HepG2 (cell line): Measurements from ENCODE around the gene SCG2. TPM values are rescaled to one million over a fixed set of nuclear protein-coding genes. Genes with fewer than 3 reads are reported as not detected.

Source experiments
- ATAC-seq: fragments of 200-7000 bp; cut with Tn5 transposase; 3 replicates; pipeline ENCODE4 v1.9.1; 2020; ENCODE audit warnings: mild to moderate bottlenecking, moderate library complexity
- BruUV-seq: library from RNA; stranded (reverse); fragments of 400-500 nt; replicated peaks from 2 replicates; lab custom pipeline; 2021; lab: Mats Ljungman, UMichigan
- CTCF ChIA-PET: fragments of 300-600 bp; formaldehyde crosslinking; extraction: SDS; loops from one replicate; lab custom pipeline; 2021; ENCODE audit warnings: low total read pairs, inconsistent platforms, low intra/inter-chr PET ratio; lab: Yijun Ruan, JAX
- POLR2A ChIA-PET: fragments of 350-600 bp; sonication (Branson Sonifier 250); formaldehyde crosslinking; loops from one replicate; lab custom pipeline; 2020; ENCODE audit warnings: antibody characterized with exemption, inconsistent platforms; lab: Yijun Ruan, JAX
- DNase-seq: peaks from one replicate; pipeline ENCODE4 v3.0.0-alpha.2; 2015; ENCODE audit warnings: low spot score
- FAIRE-seq: peaks from 3 replicates; lab custom pipeline; 2011; peaks lifted over from hg19 to GRCh38; lab: Jason Lieb, UNC
- H2AFZ ChIP-seq: one replicate; pipeline ENCODE4 v1.6.1; 2011; ENCODE audit warnings: low read length, inconsistent platforms
- H3K27ac ChIP-seq: fragments of 300-600 bp; 3 replicates; pipeline ENCODE4 v1.8.0; 2011; ENCODE audit warnings: mixed run types, mild to moderate bottlenecking, mixed read lengths, low read length, inconsistent platforms; ENCODE audit not compliant: insufficient read depth; ENCODE audit errors: extremely low read length
- H3K27me3 ChIP-seq, 2 experiments: fragments of 200-600 bp in 1 of 2; 2 replicates in 1 of 2; 3 replicates in 1 of 2; pipeline versions ENCODE4 v1.6.0 to v1.8.0; 2011; ENCODE audit warnings: low read length in 2 of 2, mild to moderate bottlenecking in 2 of 2, moderate library complexity in 2 of 2, inconsistent platforms in 1 of 2; ENCODE audit not compliant: insufficient read depth in 2 of 2, control insufficient read depth in 1 of 2
- H3K36me3 ChIP-seq, 2 experiments: fragments of 200-600 bp in 1 of 2; replicated peaks in 1 of 2; 2 replicates in 1 of 2; 3 replicates in 1 of 2; pipeline versions ENCODE4 v1.5.1 to v1.8.0; 2011; ENCODE audit warnings: low read length in 2 of 2, inconsistent platforms in 1 of 2; ENCODE audit not compliant: insufficient read depth in 2 of 2, control insufficient read depth in 1 of 2
- H3K4me1 ChIP-seq: 2 replicates; pipeline ENCODE4 v1.5.1; 2012; ENCODE audit warnings: low read length, inconsistent platforms; ENCODE audit not compliant: insufficient read depth
- H3K4me2 ChIP-seq: 2 replicates; pipeline ENCODE4 v1.6.0; 2011; ENCODE audit warnings: low read depth, low read length, inconsistent platforms
- H3K4me3 ChIP-seq, 3 experiments: fragments of 200-600 bp in 1 of 3; sonication (generic), shearing (Covaris generic) in 1 of 3; replicated peaks in 1 of 3; 2 replicates each; pipeline ENCODE4 v1.5.1; 2011 to 2016; ENCODE audit warnings: low read length in 3 of 3, inconsistent platforms in 2 of 3, low read depth in 2 of 3, mild to moderate bottlenecking in 2 of 3, control low read depth in 1 of 3, mixed read lengths in 1 of 3; ENCODE audit not compliant: insufficient read depth in 1 of 3
- H3K79me2 ChIP-seq: one replicate; pipeline ENCODE4 v1.6.1; 2011; ENCODE audit warnings: low read length, inconsistent platforms; ENCODE audit not compliant: insufficient read depth
- H3K9ac ChIP-seq: 2 replicates; pipeline ENCODE4 v1.6.0; 2011; ENCODE audit warnings: mild to moderate bottlenecking, low read depth, low read length, inconsistent platforms; ENCODE audit not compliant: insufficient read depth
- H3K9me3 ChIP-seq: 2 replicates; pipeline ENCODE4 v1.5.1; 2012; ENCODE audit warnings: mild to moderate bottlenecking, low read length
- H4K20me1 ChIP-seq: 2 replicates; pipeline ENCODE4 v1.6.0; 2011; ENCODE audit warnings: inconsistent platforms, mild to moderate bottlenecking, low read length, moderate library complexity; ENCODE audit not compliant: insufficient read depth
- ASH2L ChIP-seq: fragments of 300-600, 200-600 bp; sonication (generic); IDR thresholded peaks from 2 replicates; pipeline ENCODE4 v1.7.0; 2017; ENCODE audit warnings: low read depth, mild to moderate bottlenecking, moderate library complexity, mixed read lengths, low read length; ENCODE audit not compliant: insufficient read length
- DNMT1 ChIP-seq: sonication (generic); formaldehyde crosslinking; IDR thresholded peaks from 2 replicates; pipeline ENCODE4 v1.5.1; 2020; ENCODE audit warnings: mild to moderate bottlenecking, missing genetic modification reagents
- DNMT3B ChIP-seq: conservative IDR thresholded peaks from 2 replicates; pipeline ENCODE4 v1.6.1; 2016; ENCODE audit warnings: missing biosample characterization, control low read depth
- MED13 ChIP-seq: sonication (generic); formaldehyde crosslinking; IDR thresholded peaks from 2 replicates; pipeline ENCODE4 v1.5.0; 2020; ENCODE audit warnings: missing genetic modification reagents
- PITX1 ChIP-seq: sonication (generic); formaldehyde crosslinking; IDR thresholded peaks from 2 replicates; pipeline ENCODE4 v1.5.1; 2020; ENCODE audit warnings: mild to moderate bottlenecking, missing genetic modification reagents
- RFX3 ChIP-seq: IDR thresholded peaks from 2 replicates; pipeline ENCODE4 v1.6.1; 2016; ENCODE audit warnings: missing biosample characterization, missing genetic modification reagents
- RFX5 ChIP-seq: IDR thresholded peaks from 2 replicates; pipeline ENCODE4 v1.6.1; 2011; ENCODE audit warnings: low read depth, low read length, improper control_type of control experiment
- TBL1XR1 ChIP-seq: fragments of 150-350 bp; IDR thresholded peaks from 2 replicates; pipeline ENCODE4 v1.6.1; 2014; ENCODE audit warnings: borderline replicate concordance, low read length; ENCODE audit not compliant: partially characterized antibody
- ZFP36 ChIP-seq: fragments of 150-350 bp; IDR thresholded peaks from 2 replicates; pipeline ENCODE4 v1.6.1; 2018; ENCODE audit warnings: borderline replicate concordance, low read length, low read depth; ENCODE audit not compliant: partially characterized antibody
- ZNF234 ChIP-seq: sonication (generic); formaldehyde crosslinking; conservative IDR thresholded peaks from 2 replicates; pipeline ENCODE4 v1.5.1; 2020; ENCODE audit warnings: mild to moderate bottlenecking, missing genetic modification reagents
- ZNF446 ChIP-seq: sonication (generic); formaldehyde crosslinking; IDR thresholded peaks from 2 replicates; pipeline ENCODE4 v1.5.0; 2020; ENCODE audit warnings: mild to moderate bottlenecking, missing genetic modification reagents
- ZNF567 ChIP-seq: sonication (generic); formaldehyde crosslinking; IDR thresholded peaks from 2 replicates; pipeline ENCODE4 v1.8.1; 2023; ENCODE audit warnings: mild to moderate bottlenecking, missing genetic modification reagents, borderline replicate concordance
- ZNF572 ChIP-seq: sonication (generic); formaldehyde crosslinking; IDR thresholded peaks from 2 replicates; pipeline ENCODE4 v1.5.1; 2020; ENCODE audit warnings: mild to moderate bottlenecking, missing genetic modification reagents
- ZNF605 ChIP-seq: sonication (generic); formaldehyde crosslinking; IDR thresholded peaks from 2 replicates; pipeline ENCODE4 v1.8.0; 2022; ENCODE audit warnings: mild to moderate bottlenecking, missing genetic modification reagents
- ZNF792 ChIP-seq: IDR thresholded peaks from 2 replicates; pipeline ENCODE4 v1.6.1; 2016
- WGBS: methylation state at CpG from one replicate; pipeline ENCODE4 v1.1.6; 2017; ENCODE audit warnings: low lambda C conversion rate; 5-methylcytosine and 5-hydroxymethylcytosine counted together
- in situ Hi-C: cut with HindIII; loops from 2 replicates; pipeline ENCODE4 v1.10.0; 2017; ENCODE audit warnings: low pct_unique_long_range_greater_than_20kb; ENCODE audit not compliant: extremely low pct_ligation_motif_present
- intact Hi-C: fragments of 100-400 bp; cut with micrococcal nuclease; formaldehyde crosslinking; loops from one replicate; pipeline ENCODE4 v1.10.0; 2022; ENCODE audit not compliant: unreplicated experiment
- polyA plus RNA-seq, 8 experiments: library from polyadenylated mRNA; depleted of rRNA in 3 of 8; stranded (reverse) in 7 of 8; unstranded in 1 of 8; fragments of >200 nt; fragmentation: Illumina TruSeq in 4 of 8; extraction: Trizol in 4 of 8; gene quantifications; 2 replicates each; pipeline versions ENCODE4 v1.2.1 to v1.2.3, GENCODE V29; 2011 to 2016; ENCODE audit warnings: low read depth in 4 of 8, missing spikeins in 1 of 8, mixed read lengths in 1 of 8; ENCODE audit not compliant: insufficient read depth in 1 of 8
- total RNA-seq, 5 experiments: library from RNA; depleted of rRNA; stranded (reverse); fragments of >200 nt; fragmentation: Illumina TruSeq; extraction: Trizol; gene quantifications; 2 replicates each; pipeline ENCODE4 v1.2.3, GENCODE V29; 2016; ENCODE audit warnings: low read depth in 1 of 5
- TF ChIP-seq, protein P1 (sequence below): sonication (generic); formaldehyde crosslinking; IDR thresholded peaks from 2 replicates; pipeline ENCODE4 v1.8.0; 2022; ENCODE audit warnings: missing genetic modification reagents, low read depth, mild to moderate bottlenecking, borderline replicate concordance
- TF ChIP-seq, protein P2 (sequence below): sonication (generic); formaldehyde crosslinking; conservative IDR thresholded peaks from 2 replicates; pipeline ENCODE4 v1.8.1; 2023; ENCODE audit warnings: missing genetic modification reagents

SCG2 gene
- total and polyA plus RNA-seq, 2 of the 13 experiments (the other 11 are each of a cell fraction or from before 2014, with no cell fraction given): not detected

DNA sequence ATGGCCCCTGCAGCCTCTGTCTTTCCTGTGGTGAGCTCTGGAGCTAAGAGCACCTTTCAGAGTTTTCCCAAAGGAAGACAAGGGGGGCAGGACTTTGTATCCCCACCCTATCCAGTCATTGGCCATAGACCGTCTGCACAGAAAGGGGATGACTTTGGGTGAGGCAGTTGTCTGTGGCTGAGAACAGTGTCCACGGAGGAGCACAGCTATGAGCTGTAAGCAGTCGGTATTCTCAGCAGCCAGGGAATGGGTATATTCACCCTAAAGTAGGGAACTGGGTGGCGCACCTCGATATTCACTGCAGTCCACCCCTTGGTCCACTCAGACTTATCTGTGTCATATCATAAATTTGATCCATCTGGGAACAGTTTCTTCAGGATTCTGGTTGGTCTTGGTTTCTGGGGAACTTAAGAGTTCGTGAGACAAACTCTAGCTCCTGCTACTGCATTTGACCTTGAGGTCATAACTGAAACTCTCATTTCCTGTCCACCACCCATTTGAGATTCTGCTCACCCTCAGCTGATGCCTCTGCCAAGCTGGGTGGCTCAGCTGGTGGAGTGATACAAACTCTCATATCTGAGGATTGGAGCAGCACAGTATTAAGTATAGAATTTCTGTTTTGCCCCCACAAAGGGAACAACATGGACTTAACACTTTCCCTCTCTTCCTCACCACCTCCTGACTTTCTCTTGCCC, 45.2 kb upstream of the SCG2 start:
- FAIRE-seq: no peak
- Histone ChIP-seq H3K9me3 (no peaks in the 10 kb centered on the region), H3K27me3 (peaks cover 0 to 13% of the 10 kb centered on the region in 2 experiments; a peak in 2 of 5 replicates), H3K9ac (no peak overlapping the region), H3K36me3 (no peaks in the 10 kb centered on the region), H4K20me1 (no peaks in the 10 kb centered on the region), H3K4me3 (no peak overlapping the region), H3K79me2 (no peaks in the 10 kb centered on the region), H2AFZ (no peak overlapping the region), H3K27ac (no peak overlapping the region), H3K4me2 (no peak overlapping the region)
- intact Hi-C loops: no loop called here
- DNase-seq: no peak
- BruUV-seq: no TSS peak
- in situ Hi-C loops: no loop called here
- POLR2A ChIA-PET: no interaction called here
- no peak for TF ChIP-seq ZNF792 (CRISPR knock-in tag)
- no peak for TF ChIP-seq DNMT3B (CRISPR knock-in tag)
- TF ChIP-seq, protein P1, sequence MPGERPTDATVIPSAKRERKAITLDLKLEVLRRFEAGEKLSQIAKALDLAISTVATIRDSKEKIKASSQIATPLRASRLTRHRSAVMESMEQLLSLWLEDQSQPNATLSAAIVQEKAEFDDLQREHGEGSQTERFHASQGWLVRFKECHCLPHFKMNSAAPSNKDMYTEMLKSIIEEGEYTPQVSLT (CRISPR knock-in tag): no peak
- TF ChIP-seq ASH2L: no peak
- TF ChIP-seq, all 625 proteins: peak for 0
- peaks cover 12% of the 10 kb centered on the region; the same call in 1 of the 2 replicates for H3K4me1 ChIP-seq
- ATAC-seq: no peak
- WGBS: 23% methylated on average over 6 of the region's 6 CpGs
- CTCF ChIA-PET: no interaction called here

DNA sequence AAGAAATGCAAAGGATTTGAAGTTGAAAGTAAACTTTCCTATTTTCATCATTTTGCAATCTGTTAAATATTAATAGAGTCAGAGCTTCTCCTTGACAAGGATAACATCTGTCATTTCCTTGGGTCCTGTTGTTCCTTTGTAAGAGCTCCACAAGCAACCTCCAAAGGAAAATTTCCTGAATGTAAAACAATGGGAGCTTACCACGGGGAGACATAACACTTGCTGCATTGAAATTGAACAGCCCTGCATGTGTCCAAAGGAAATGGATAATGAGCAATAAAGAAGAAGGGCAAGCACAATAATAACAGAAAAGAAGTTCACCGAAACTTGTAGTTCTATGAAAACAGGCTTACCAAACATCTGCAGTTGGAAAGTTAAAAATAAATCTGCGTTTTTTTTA, 42.0 kb upstream of the SCG2 start:
- Histone ChIP-seq H3K79me2 (no peaks in the 10 kb centered on the region), H3K36me3 (no peaks in the 10 kb centered on the region), H3K4me2 (no peak overlapping the region), H3K27me3 (peaks cover 0 to 8% of the 10 kb centered on the region in 2 experiments; a peak in 2 of 5 replicates), H2AFZ (no peak overlapping the region), H4K20me1 (no peaks in the 10 kb centered on the region), H3K4me3 (no peak overlapping the region), H3K9ac (no peak overlapping the region), H3K4me1 (peaks cover 18% of the 10 kb centered on the region; the same call in 1 of the 2 replicates), H3K9me3 (no peaks in the 10 kb centered on the region), H3K27ac (no peak overlapping the region)
- intact Hi-C loops (no loop called here), in situ Hi-C loops (no loop called here)
- ChIA-PET CTCF (no interaction called here), POLR2A (no interaction called here)
- no peak for ATAC-seq
- no peak for FAIRE-seq
- no TSS peak for BruUV-seq
- WGBS: 20% methylated on average over 3 of the region's 3 CpGs
- no peak for DNase-seq
- TF ChIP-seq DNMT1: no peak
- no peak for TF ChIP-seq ZNF234 (CRISPR knock-in tag)
- no peak for TF ChIP-seq PITX1 (CRISPR knock-in tag)
- no peak for TF ChIP-seq ZNF567 (CRISPR knock-in tag)
- no peak for TF ChIP-seq RFX5
- TF ChIP-seq TBL1XR1: no peak
- TF ChIP-seq ZFP36: no peak
- TF ChIP-seq, protein P2, sequence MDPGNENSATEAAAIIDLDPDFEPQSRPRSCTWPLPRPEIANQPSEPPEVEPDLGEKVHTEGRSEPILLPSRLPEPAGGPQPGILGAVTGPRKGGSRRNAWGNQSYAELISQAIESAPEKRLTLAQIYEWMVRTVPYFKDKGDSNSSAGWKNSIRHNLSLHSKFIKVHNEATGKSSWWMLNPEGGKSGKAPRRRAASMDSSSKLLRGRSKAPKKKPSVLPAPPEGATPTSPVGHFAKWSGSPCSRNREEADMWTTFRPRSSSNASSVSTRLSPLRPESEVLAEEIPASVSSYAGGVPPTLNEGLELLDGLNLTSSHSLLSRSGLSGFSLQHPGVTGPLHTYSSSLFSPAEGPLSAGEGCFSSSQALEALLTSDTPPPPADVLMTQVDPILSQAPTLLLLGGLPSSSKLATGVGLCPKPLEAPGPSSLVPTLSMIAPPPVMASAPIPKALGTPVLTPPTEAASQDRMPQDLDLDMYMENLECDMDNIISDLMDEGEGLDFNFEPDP: no peak
- no peak for TF ChIP-seq MED13 (CRISPR knock-in tag)
- no peak for TF ChIP-seq RFX3
- TF ChIP-seq ZNF446 (CRISPR knock-in tag): no peak
- no peak for TF ChIP-seq ZNF572 (CRISPR knock-in tag)
- no peak for TF ChIP-seq ZNF605 (CRISPR knock-in tag)
